OCI-LY7 (cell line): ENCODE measurements around the gene GJA1. TPM values are rescaled to one million over a fixed set of nuclear protein-coding genes. Genes with fewer than 3 reads are reported as not detected.

Experiments used
- BruUV-seq: library from RNA; stranded (reverse); fragments of 400-500 nt; replicated peaks from 2 replicates; lab custom pipeline; 2021; lab: Mats Ljungman, UMichigan
- CTCF ChIA-PET: fragments of 300-600 bp; sonication (Branson Sonifier 250); formaldehyde crosslinking; loops from one replicate; lab custom pipeline; 2022; ENCODE audit warnings: antibody characterized with exemption; ENCODE audit not compliant: unreplicated experiment; lab: Charles Lee
- POLR2A ChIA-PET: fragments of 300-600 bp; sonication (Branson Sonifier 250); formaldehyde crosslinking; loops from one replicate; lab custom pipeline; 2022; ENCODE audit warnings: antibody characterized with exemption; lab: Charles Lee
- DNase-seq: peaks from one replicate; pipeline ENCODE4 v3.0.0-alpha.2; 2015; ENCODE audit warnings: low spot score
- H2AFZ ChIP-seq: fragments of 200-600 bp; sonication (generic), shearing (Covaris generic); 2 replicates; pipeline ENCODE4 v1.6.1; 2014; ENCODE audit warnings: mild to moderate bottlenecking, antibody characterized with exemption, low read length, moderate library complexity
- H3K27ac ChIP-seq: fragments of 200-600 bp; sonication (generic); 2 replicates; pipeline ENCODE4 v1.5.1; 2014; ENCODE audit warnings: mixed run types, low read depth, mild to moderate bottlenecking, moderate library complexity, low read length, inconsistent platforms; ENCODE audit not compliant: poor library complexity, severe bottlenecking
- H3K36me3 ChIP-seq: fragments of 200-600 bp; sonication (generic); 2 replicates; pipeline ENCODE4 v1.6.1; 2014; ENCODE audit warnings: mild to moderate bottlenecking, antibody characterized with exemption, low read length, moderate library complexity, mixed read lengths; ENCODE audit not compliant: insufficient read depth
- H3K4me1 ChIP-seq: fragments of 200-600 bp; sonication (generic); 2 replicates; pipeline ENCODE4 v1.5.1; 2014; ENCODE audit warnings: mild to moderate bottlenecking, low read length; ENCODE audit not compliant: insufficient read depth, poor library complexity, severe bottlenecking
- H3K4me2 ChIP-seq: fragments of 200-600 bp; sonication (generic); 2 replicates; pipeline ENCODE4 v1.6.1; 2014; ENCODE audit warnings: mild to moderate bottlenecking, low read length
- H3K4me3 ChIP-seq: fragments of 200-600 bp; sonication (generic); 2 replicates; pipeline ENCODE4 v1.5.1; 2014; ENCODE audit warnings: mild to moderate bottlenecking, low read depth, low read length; ENCODE audit not compliant: poor library complexity, severe bottlenecking
- H3K79me2 ChIP-seq: fragments of 200-600 bp; sonication (generic); 2 replicates; pipeline ENCODE4 v1.6.1; 2016; ENCODE audit warnings: low read depth, mild to moderate bottlenecking, low read length, moderate library complexity, mixed read lengths; ENCODE audit not compliant: insufficient read depth
- H3K9me2 ChIP-seq: fragments of 200-600 bp; sonication (generic); 2 replicates; pipeline ENCODE4 v1.6.1; 2016; ENCODE audit warnings: mild to moderate bottlenecking, low read length, mixed read lengths; ENCODE audit not compliant: insufficient read depth
- H3K9me3 ChIP-seq: fragments of 200-600 bp; sonication (generic); 2 replicates; pipeline ENCODE4 v1.6.1; 2014; ENCODE audit warnings: mild to moderate bottlenecking, mixed run types, low read length, mixed read lengths
- H4K20me1 ChIP-seq: fragments of 200-600 bp; sonication (generic); 2 replicates; pipeline ENCODE4 v1.6.1; 2014; ENCODE audit warnings: mild to moderate bottlenecking, antibody characterized with exemption, low read length, moderate library complexity, mixed read lengths; ENCODE audit not compliant: insufficient read depth
- CTCF ChIP-seq: fragments of 200-600 bp; sonication (generic); conservative IDR thresholded peaks from 2 replicates; pipeline ENCODE4 v1.5.1; 2014; ENCODE audit warnings: mild to moderate bottlenecking, antibody characterized with exemption, low read length, moderate library complexity, mixed read lengths
- EZH2phosphoT487 ChIP-seq: fragments of 200-600 bp; sonication (generic); IDR thresholded peaks from 2 replicates; pipeline ENCODE4 v1.6.1; 2018; ENCODE audit warnings: low read depth, borderline replicate concordance, mild to moderate bottlenecking, mixed run types, antibody characterized with exemption, low read length, moderate library complexity, mixed read lengths
- intact Hi-C: fragments of 100-400 bp; cut with micrococcal nuclease; formaldehyde crosslinking; loops from one replicate; pipeline ENCODE4 v1.10.0; 2022; ENCODE audit not compliant: unreplicated experiment
- total RNA-seq, 2 experiments: library from RNA; depleted of rRNA in 1 of 2; stranded (reverse); fragments of >200 nt in 1 of 2; shearing (Covaris generic) in 1 of 2; gene quantifications; 2 replicates each; pipeline ENCODE4 v1.2.3, GENCODE V29; 2014 to 2022

Gene GJA1
- total RNA-seq, 2 experiments from 2014 or later = not detected

- no peaks in the 10 kb centered on the region for H3K36me3 ChIP-seq
- H3K4me3 ChIP-seq = no peak overlapping the region
- intact Hi-C loops = no loop called here
- ChIA-PET CTCF (no interaction called here), POLR2A (no interaction called here)
- TF ChIP-seq EZH2phosphoT487 (no peak), CTCF (no peak)
- no peaks in the 10 kb centered on the region for H3K9me2 ChIP-seq
- H4K20me1 ChIP-seq = no peaks in the 10 kb centered on the region
- no peak overlapping the region for H3K4me2 ChIP-seq
- no peak for DNase-seq
- H3K9me3 ChIP-seq = no peaks in the 10 kb centered on the region
- H3K79me2 ChIP-seq = no peaks in the 10 kb centered on the region
- BruUV-seq = no TSS peak
- H2AFZ ChIP-seq = no peak overlapping the region
- no peaks in the 10 kb centered on the region for H3K4me1 ChIP-seq
- no peak overlapping the region for H3K27ac ChIP-seq
Observed at GRCh38 chr6:121449331-121449730, 13.9 kb downstream of the GJA1 start.

- Histone ChIP-seq H3K9me3 (no peaks in the 10 kb centered on the region), H3K27ac (no peak overlapping the region), H2AFZ (no peak overlapping the region), H3K4me1 (no peaks in the 10 kb centered on the region), H3K9me2 (no peaks in the 10 kb centered on the region), H4K20me1 (no peaks in the 10 kb centered on the region), H3K4me3 (no peak overlapping the region), H3K4me2 (no peak overlapping the region), H3K79me2 (no peaks in the 10 kb centered on the region), H3K36me3 (no peaks in the 10 kb centered on the region)
- CTCF ChIA-PET = no interaction called here
- BruUV-seq = no TSS peak
- DNase-seq = no peak
- intact Hi-C loops = no loop called here
- TF ChIP-seq CTCF (no peak), EZH2phosphoT487 (no peak)
- POLR2A ChIA-PET = no interaction called here
Observed at GRCh38 chr6:121450242-121450641, 14.8 kb downstream of the GJA1 start.

GRCh38 chr6:121451250-121451649 is 15.8 kb downstream of the GJA1 start:
- Histone ChIP-seq H3K36me3 (no peaks in the 10 kb centered on the region), H3K9me2 (no peaks in the 10 kb centered on the region), H2AFZ (no peak overlapping the region), H3K4me3 (no peak overlapping the region), H3K27ac (no peak overlapping the region), H3K4me1 (no peaks in the 10 kb centered on the region), H3K9me3 (no peaks in the 10 kb centered on the region), H4K20me1 (no peaks in the 10 kb centered on the region), H3K79me2 (no peaks in the 10 kb centered on the region), H3K4me2 (no peak overlapping the region)
- ChIA-PET POLR2A (interaction anchor here (0.6 kb wide), 1 partner anchor 14 kb away, joined by 3 read pairs; no protein-coding TSS in a partner anchor), CTCF (no interaction called here)
- no peak for TF ChIP-seq EZH2phosphoT487
- TF ChIP-seq CTCF = no peak
- no TSS peak for BruUV-seq
- intact Hi-C loops = no loop called here
- DNase-seq = no peak
